Gastroesophageal sphincter (tissue), 4 donors: ENCODE measurements around the gene DPYD. TPM values are rescaled to one million over a fixed set of nuclear protein-coding genes. Genes with fewer than 3 reads are reported as not detected.

Experiments
- ATAC-seq: fragments of 150-250 bp; one replicate; pipeline ENCODE4 v1.9.1; 2016; ENCODE audit warnings: mild to moderate bottlenecking, moderate library complexity
- H3K27ac ChIP-seq, 4 donors: fragments of 200-600 bp; sonication (generic) in 3 of 4; 1 replicate in 3 of 4; 2 replicates in 1 of 4; pipeline ENCODE4 v1.5.1; 2016 to 2019
- H3K27me3 ChIP-seq: fragments of 200-600 bp; sonication (generic); one replicate; pipeline ENCODE4 v1.5.1; 2019
- H3K36me3 ChIP-seq, 2 donors: fragments of 200-600 bp; sonication (generic); one replicate each; pipeline ENCODE4 v1.5.1; 2019; ENCODE audit warnings: control low read depth in 1 of 2
- H3K4me1 ChIP-seq, 3 donors: fragments of 200-600 bp; sonication (generic); 1 replicate in 2 of 3; 2 replicates in 1 of 3; pipeline ENCODE4 v1.5.1; 2016 to 2019; ENCODE audit warnings: control low read depth in 2 of 3
- H3K4me3 ChIP-seq, 2 donors: fragments of 200-600 bp; sonication (generic); one replicate each; pipeline ENCODE4 v1.5.1; 2019; ENCODE audit warnings: mild to moderate bottlenecking in 1 of 2, moderate library complexity in 1 of 2
- H3K9me3 ChIP-seq, 3 donors: fragments of 200-600 bp; sonication (generic); one replicate each; pipeline ENCODE4 v1.5.1; 2017 to 2019; ENCODE audit warnings: control low read depth in 2 of 3
- CTCF ChIP-seq, 4 experiments: fragments of 200-600 bp in 2 of 4; fragments of 450-650 bp in 2 of 4; sonication (generic) in 1 of 4; IDR thresholded peaks; one replicate each; pipeline ENCODE4 v1.5.1; 2017 to 2019; ENCODE audit warnings: antibody characterized with exemption in 4 of 4, mild to moderate bottlenecking in 2 of 4, moderate library complexity in 2 of 4
- EP300 ChIP-seq: sonication (generic); formaldehyde crosslinking; IDR thresholded peaks from one replicate; pipeline ENCODE4 v1.6.1; 2017; ENCODE audit warnings: antibody characterized with exemption, mild to moderate bottlenecking
- POLR2A ChIP-seq, 2 donors: fragments of 450-650 bp; IDR thresholded peaks; one replicate each; pipeline ENCODE4 v1.6.1; 2017; ENCODE audit warnings: antibody characterized with exemption in 2 of 2, mild to moderate bottlenecking in 2 of 2, moderate library complexity in 1 of 2
- POLR2AphosphoS5 ChIP-seq: sonication (generic); formaldehyde crosslinking; IDR thresholded peaks from one replicate; pipeline ENCODE4 v1.6.1; 2017; ENCODE audit warnings: antibody characterized with exemption
- WGBS, 2 donors: methylation state at CpG; one replicate each; pipeline ENCODE4 v1.1.5; 2018; ENCODE audit warnings: low coverage in 1 of 2; 5-methylcytosine and 5-hydroxymethylcytosine counted together
- total RNA-seq, 4 donors: library from RNA; depleted of rRNA; stranded (reverse); fragments of >200 nt; gene quantifications; one replicate each; pipeline ENCODE4 v1.1.0, GENCODE V29; 2016

DPYD gene
- total RNA-seq, 4 donors from 2014 or later: 31.2 to 53.0 (median 43.2) TPM

- H3K36me3 ChIP-seq: no peaks in the 10 kb centered on the region
- TF ChIP-seq POLR2AphosphoS5 (no peak), CTCF (IDR thresholded peaks at IDR 0.05) (no peak), EP300 (no peak), POLR2A (IDR thresholded peaks at IDR 0.05) (no peak)
- WGBS, 2 donors: 97 to 100% methylated on average over 2 of the region's 2 CpGs
- no peaks in the 10 kb centered on the region for H3K4me1 ChIP-seq
- no peak overlapping the region for H3K4me3 ChIP-seq
- ATAC-seq: no peak
- H3K27ac ChIP-seq: no peak overlapping the region
- no peaks in the 10 kb centered on the region for H3K9me3 ChIP-seq
- H3K27me3 ChIP-seq: no peaks in the 10 kb centered on the region
Observed at GRCh38 chr1:97739596-97740103, 181.2 kb downstream of the DPYD start.

- H3K27ac ChIP-seq: no peak overlapping the region
- H3K9me3 ChIP-seq: no peaks in the 10 kb centered on the region
- H3K4me1 ChIP-seq: no peaks in the 10 kb centered on the region
- no peaks in the 10 kb centered on the region for H3K36me3 ChIP-seq
- TF ChIP-seq POLR2AphosphoS5 (no peak), CTCF (IDR thresholded peaks at IDR 0.05) (no peak), POLR2A (IDR thresholded peaks at IDR 0.05) (no peak), EP300 (no peak)
- no peak overlapping the region for H3K4me3 ChIP-seq
- H3K27me3 ChIP-seq: no peaks in the 10 kb centered on the region
- ATAC-seq: no peak
- WGBS, 2 donors: 90 to 93% methylated on average over 3 of the region's 3 CpGs
Observed at GRCh38 chr1:97738270-97738669, 182.6 kb downstream of the DPYD start.

GRCh38 chr1:97730271-97730670 lies 190.6 kb downstream of the DPYD start:
- H3K4me1 ChIP-seq: no peaks in the 10 kb centered on the region
- ATAC-seq: no peak

DNA sequence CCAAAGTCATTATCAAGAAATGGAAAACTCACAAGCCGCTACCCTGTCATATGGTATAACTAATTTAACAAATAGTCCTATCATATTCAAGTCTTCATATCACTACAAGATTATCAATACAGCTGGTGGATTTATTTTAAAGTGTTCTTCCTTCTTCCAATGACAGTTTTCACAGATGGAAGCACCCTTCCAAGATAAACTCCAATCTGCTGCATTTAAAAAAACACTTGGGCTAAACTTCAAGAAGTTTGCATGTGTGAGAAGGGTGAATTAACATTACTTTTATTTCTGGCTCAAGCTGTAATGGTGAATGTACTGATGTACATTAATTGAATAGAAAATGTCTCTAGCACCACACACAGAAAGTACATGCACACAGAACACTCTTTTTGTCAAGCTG lies 192.4 kb downstream of the DPYD start:
- 92 to 100% methylated on average over 1 of the region's 1 CpG for WGBS, 2 donors
- Histone ChIP-seq H3K4me1 (no peaks in the 10 kb centered on the region), H3K27me3 (no peaks in the 10 kb centered on the region), H3K4me3 (no peak overlapping the region), H3K36me3 (no peaks in the 10 kb centered on the region), H3K27ac (no peak overlapping the region), H3K9me3 (no peaks in the 10 kb centered on the region)
- TF ChIP-seq POLR2A (IDR thresholded peaks at IDR 0.05): no peak
- no peak for TF ChIP-seq CTCF (IDR thresholded peaks at IDR 0.05)
- TF ChIP-seq POLR2AphosphoS5: no peak
- no peak for TF ChIP-seq EP300
- no peak for ATAC-seq

More at GRCh38 chr1:97730271-97730670, 190.6 kb downstream of the DPYD start:
- H3K27me3 ChIP-seq: no peaks in the 10 kb centered on the region
- no peak overlapping the region for H3K27ac ChIP-seq
- H3K36me3 ChIP-seq: no peaks in the 10 kb centered on the region
- 95 to 100% methylated on average over 3 to 4 of the region's 6 CpGs for WGBS, 2 donors
- no peak overlapping the region for H3K4me3 ChIP-seq
- no peak for TF ChIP-seq POLR2AphosphoS5
- TF ChIP-seq CTCF (IDR thresholded peaks at IDR 0.05): no peak
- TF ChIP-seq EP300: no peak
- no peak for TF ChIP-seq POLR2A (IDR thresholded peaks at IDR 0.05)
- H3K9me3 ChIP-seq: no peaks in the 10 kb centered on the region

GRCh38 chr1:97727029-97727428 lies 193.8 kb downstream of the DPYD start:
- no peaks in the 10 kb centered on the region for H3K27me3 ChIP-seq
- no peak for ATAC-seq
- H3K4me3 ChIP-seq: no peak overlapping the region

More at GRCh38 chr1:97727029-97727428, 193.8 kb downstream of the DPYD start:
- Histone ChIP-seq H3K36me3 (no peaks in the 10 kb centered on the region), H3K27ac (no peak overlapping the region), H3K9me3 (no peaks in the 10 kb centered on the region), H3K4me1 (no peaks in the 10 kb centered on the region)
- TF ChIP-seq CTCF (IDR thresholded peaks at IDR 0.05) (no peak), POLR2AphosphoS5 (no peak), POLR2A (IDR thresholded peaks at IDR 0.05) (no peak), EP300 (no peak)
